GM19455 (cell line): Measurements from ENCODE around the gene MTPN.
A peak's percentile ranks its signal among the peaks of the same experiment; 100 is the strongest.

Experiments used
- ATAC-seq: cut with Tn5 transposase; IDR thresholded peaks from one replicate; pipeline ENCODE4 v1.9.1; 2021; ENCODE audit not compliant: unreplicated experiment

Gene MTPN, protein sequence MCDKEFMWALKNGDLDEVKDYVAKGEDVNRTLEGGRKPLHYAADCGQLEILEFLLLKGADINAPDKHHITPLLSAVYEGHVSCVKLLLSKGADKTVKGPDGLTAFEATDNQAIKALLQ

DNA sequence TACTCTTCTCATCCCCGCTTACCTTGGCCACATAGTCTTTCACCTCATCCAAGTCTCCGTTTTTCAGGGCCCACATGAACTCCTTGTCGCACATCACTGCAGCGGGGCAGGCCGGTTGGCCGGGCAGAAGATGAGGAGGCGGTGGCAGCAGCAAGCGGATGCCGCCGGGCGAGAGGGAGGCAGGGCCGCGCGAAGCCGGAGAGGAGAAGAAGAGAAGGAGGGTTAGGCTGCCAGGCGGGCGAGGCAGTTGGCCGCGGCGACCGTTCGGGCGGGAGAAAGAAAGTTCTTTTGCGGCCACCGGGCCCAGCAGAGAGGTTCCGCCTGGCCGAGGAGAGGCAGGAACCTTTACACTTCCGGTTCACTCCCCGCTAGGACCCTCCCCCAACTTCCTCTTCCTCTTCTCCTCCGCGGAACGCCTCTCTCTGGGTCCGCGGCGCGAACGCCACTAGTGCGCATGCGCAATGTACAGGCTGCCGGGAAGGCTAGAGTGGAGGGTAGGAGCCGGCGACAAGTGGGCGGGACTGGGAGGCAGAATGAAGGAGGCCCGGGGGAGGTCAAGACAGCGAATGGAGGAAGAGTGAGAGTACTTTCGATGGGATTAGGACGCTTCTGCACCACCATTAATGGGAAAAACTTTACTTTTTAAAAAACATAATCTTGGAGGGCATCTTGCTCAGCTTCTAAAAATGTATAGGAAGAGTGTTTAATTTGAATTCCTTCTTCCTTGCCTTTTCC lies at the start of gene MTPN:
Gene MTPN (minus strand): TSS at position 353 of the 735 bp plus-strand sequence. CDS start 259 bp downstream, at position 94.
- ATAC-seq, result peak; percentile 53

DNA sequence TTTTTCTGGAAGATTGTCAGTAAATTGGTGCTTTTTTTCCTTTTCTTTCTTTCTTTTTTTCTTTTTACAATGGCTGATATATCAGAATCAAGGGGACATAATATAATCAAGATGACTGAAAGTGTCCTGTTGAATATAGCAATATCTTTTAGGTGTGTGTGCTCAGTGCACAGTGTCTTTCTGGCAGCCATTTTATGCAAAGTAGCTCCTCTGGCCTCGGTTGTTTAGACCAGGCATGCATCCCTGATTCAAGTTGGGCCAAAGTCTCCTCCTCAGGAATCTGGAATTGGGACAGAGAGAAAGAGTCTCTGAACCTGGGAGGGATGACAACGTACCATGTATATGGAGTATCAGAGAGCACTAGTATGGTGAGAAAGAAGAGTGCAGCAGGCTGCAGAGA lies 49.0 kb upstream of the MTPN start:
- ATAC-seq, result no peak

DNA sequence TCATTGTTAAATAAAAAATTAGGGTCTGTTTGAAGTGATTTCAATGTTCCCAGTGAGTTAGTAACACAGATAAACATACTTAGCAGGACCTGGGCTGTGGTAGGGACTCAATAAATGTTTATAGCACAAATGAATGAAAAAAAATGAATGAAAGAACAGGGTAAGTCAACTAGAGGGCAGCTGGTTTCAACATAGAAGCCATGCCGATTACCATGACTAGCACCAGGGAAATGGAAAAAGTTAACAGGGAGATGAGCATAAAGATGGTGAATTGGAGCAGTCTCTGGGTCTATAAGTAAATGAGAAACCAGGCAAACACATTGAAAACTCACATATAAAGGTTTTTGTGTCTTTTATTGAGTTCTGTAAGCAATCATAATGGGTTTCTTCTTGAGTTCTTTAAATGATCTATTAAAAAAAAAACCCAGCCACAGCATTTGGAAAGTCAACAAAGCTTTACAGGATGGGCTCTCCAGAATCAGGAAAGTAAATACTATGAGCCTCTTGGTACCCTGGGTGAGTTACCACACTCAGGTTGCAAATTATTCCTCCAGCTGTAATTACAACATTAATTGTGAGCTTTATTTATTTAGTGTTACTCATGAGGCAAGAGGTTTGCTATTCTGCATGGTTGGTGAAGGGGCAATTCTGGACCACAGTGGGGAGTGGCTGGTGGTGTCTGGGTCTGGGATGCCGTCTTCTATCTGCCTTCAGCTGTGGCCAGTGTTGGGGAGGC lies 46.1 kb upstream of the MTPN start:
- no peak for ATAC-seq

DNA sequence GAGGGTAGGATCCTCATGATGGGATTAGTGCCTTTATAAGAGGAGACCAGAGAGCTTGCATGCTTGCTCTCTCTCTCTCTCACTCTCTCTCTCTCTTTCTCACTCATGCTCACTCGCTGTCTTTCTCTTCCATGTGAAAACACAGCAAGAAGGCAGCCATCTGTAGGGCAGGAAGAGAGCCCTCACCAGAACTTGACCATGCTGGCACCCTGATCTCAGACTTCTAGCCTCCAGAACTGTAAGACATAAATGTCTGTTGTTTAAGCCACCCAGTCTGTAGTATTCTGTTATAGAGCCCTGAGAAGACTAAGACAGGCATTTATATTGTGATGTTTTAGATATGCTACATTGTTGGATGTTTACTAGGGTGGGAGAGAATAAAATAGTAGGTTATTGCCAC lies 43.4 kb upstream of the MTPN start:
- no peak for ATAC-seq

DNA sequence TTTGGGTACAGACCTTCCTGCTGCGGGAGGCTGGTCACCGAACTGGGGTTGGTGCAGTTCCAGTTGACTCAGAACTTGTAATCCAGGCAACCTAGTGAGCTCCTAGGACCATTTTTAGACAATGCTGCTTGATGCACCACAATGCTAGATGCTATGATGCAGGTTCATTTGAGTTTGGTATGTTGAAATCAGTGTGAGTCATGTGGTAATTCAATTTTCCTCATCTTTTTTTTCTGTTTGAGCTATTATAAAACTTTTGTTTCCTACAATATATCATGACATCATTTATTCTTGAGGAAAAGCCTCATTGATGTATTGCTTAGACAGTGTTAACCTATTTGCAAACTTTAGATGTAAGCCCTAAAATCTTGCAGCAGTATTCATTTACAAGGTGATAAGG lies 40.9 kb upstream of the MTPN start:
- ATAC-seq, result no peak

DNA sequence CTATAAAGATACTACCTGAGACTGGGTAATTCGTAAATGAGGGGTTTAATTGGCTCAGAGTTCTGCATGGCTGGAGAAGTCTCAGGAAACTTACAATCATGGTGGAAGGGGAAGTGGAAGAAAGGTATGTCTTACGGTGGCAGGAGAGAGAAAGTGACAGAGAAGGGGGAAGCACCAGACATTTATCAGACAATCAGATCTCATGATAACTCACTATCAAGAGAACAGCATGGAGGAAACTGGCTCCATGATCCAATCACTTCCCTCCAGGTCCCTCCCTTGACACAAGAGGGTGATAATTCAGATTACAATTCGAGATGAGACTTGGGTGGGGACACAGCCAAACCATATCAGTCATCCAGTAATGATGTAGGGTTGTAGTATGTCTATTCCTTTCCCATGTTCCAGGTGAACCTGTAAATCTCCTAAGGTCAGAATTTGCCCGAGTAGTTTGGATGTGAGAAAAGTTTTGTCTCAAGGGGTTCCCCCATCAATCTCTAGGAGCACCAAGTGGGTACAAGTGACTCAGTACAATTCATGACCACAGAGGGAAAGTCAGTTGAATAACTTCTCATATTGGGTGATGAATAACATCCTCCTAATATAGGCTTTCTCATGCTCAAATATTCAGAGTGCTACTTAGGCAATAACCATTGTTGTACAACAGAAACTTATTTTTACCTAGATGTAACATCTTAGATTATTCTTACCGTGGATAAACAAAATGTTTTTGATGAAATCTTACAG lies 39.7 kb upstream of the MTPN start:
- ATAC-seq, result no peak

DNA sequence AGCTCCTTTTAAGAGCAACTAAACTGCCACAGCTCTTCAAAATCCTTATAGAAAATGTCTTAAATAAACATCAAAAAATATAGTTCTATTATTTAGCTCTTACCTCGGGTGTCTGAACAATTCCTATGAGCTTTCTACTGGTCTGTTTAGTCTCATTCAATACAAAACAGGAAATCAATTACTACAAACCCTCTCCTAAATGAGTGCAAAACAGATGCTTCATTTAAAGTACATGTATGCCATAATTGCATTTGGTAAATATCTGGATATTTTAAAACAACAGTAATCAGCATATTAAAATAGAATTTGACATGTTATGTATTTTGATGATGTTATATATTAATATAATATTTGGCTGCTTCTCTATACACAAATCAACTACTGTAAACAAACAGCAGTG lies 38.5 kb upstream of the MTPN start:
- ATAC-seq, result no peak

DNA sequence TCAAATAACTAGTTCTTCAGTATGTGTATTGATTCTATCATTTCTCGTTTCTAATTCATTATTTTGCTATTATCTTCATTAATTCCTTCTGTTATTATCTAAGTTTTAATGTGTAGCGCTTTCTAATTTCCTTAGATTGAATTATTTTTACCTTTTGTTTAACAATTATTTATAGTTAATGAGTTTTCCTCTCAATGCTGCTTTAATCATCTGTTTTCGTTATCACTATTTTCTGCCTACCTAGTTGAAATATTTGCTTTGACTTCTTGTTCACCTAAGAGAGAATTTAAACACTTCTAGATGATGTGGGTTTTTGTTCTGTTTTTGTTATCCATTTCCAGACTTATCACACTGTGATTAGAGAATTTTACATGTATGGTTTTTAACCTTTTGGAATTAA lies 37.5 kb upstream of the MTPN start:
- no peak for ATAC-seq

DNA sequence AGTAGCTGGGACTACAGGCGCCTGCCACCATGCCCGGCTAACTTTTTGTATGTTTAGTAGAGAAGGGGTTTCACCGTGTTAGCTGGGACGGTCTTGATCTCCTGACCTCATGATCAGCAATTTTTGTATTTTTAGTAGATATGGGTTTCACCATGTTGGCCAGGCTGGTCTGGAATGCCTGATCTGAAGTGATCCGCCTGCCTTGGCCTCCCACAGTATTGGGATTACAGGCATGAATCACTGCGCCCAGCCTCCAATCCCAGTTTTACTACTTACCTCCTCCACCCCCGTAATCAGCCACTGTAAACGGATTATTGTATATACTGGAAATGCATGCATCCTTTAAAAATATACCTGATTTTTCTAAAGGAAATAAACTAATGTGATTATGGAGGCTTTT lies 35.1 kb upstream of the MTPN start:
- no peak for ATAC-seq

DNA sequence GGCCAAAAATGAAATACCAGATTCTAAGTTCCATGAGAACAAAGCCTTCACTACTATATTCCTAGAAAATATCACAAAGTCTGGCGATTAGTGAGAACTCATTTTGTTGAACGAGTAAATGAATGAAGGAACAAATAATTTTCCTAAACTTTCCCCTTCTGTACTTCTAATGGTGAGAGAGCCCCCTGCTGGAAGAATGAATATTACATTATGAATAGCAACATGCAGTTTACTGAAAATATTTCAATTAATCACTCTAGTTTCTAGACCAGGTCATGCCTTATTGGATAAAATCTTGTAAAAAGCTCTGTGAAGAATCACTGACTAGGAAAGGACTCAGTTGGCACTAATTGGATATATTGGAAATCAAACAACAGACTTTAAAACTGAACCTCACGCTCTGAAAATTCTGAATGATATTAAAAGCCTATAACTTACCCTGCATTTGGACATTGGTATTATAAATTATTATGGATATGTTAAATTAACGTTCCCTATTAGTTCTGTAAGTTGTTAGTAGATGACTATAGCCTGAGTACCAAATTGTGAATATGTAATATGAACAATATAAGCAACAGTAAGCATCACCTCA lies 32.4 kb upstream of the MTPN start:
- ATAC-seq, result no peak

DNA sequence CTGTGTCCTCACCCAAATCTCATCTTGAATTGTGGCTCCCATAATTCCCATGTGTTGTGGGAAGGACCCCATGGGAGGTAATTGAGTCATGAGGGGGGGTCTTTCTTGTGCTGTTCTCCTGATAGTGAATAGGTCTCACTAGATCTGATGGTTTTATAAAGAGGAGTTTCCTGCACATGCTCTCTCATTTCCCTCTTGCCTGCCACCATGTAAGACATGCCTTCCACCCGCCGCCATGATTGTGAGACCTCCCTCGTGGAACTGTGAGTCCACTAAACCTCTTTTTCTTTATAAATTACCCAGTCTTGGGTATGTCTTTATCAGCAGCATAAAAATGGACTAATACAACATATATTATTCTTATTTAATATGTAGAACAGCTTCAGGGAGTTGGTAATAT lies 29.0 kb upstream of the MTPN start:
- no peak for ATAC-seq

DNA sequence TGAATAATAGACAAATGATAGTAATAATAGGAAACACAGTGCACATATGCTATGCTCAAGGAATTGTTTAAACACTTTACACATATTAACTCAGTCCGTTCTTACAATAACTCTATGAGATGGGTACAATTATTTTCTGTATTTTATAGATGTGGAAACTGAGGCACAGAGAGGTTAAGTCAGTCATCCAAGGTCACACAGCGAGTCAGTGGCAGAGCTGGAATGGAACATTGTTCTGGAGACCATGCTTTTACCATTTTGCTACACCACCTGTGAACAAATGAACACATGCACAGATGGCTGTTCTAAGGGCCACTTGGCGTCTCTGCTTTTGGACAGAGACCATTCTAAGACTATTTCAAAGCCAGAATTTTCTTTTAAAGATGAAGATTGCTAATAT lies 26.9 kb upstream of the MTPN start:
- no peak for ATAC-seq

DNA sequence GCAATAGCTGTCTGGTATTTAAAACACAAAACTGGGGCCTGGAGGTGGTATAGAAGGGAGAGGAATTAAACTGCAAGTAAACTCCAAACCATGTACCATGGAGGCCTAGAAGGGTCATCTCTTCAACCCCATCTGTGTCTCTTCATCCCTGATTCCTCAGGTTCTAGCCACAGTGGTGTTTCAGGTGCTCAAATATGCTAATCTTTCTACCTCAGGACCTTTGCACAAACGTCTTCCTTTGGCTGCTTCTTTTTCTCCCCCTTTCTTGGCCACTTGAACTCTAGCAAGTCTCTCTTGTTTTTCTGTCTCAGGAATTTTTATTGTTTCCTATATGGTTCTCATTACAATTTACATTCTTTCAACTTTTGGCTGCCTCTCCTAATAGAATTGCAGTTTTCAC lies 25.6 kb upstream of the MTPN start:
- ATAC-seq, result no peak

DNA sequence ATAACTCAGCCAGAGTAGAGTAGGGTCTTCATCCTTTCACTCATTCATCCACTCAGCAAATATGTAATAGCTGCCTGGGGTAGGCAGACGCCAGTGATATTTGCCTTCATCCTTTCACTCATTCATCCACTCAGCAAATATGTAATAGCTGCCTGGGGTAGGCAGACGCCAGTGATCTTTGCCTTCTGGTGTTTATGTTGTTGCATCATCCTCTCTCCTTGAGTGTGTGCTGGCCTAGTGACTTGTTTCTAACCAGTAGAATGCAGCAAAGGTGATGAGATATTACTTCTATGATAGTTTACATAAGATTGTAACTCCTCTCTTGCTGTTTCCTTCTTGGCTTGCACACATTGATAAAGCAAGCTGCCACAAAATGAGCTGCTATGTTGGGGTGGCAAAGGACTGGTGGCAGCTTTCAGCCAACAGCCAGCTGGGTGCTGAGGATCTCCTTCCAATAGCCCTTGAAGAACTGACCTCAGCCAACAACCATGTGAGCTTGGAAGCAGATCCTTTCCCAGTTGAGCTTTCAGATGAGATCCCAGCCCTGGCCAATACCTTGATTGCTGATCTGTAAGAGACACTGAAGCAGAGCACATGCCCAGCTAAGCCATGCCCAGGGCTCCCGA lies 23.2 kb upstream of the MTPN start:
- ATAC-seq, result no peak

DNA sequence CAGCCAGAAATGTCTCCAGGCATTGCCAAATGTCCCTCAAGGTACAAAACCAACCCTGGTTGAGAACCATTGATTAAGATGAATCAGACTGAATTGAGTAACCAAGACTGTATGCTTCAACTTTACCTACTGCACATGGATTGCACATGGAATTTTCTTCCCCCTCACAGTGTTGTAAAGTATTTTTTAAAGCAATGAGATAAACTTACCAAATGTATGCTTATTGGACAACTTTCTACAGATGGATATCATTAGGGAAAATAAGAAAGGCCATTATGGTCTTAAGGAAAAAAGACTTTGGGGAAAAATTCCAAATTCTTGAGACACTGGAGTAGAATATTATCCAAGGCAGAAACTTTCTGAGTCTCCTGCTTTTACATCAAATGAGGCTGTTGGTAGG lies 20.9 kb upstream of the MTPN start:
- no peak for ATAC-seq

DNA sequence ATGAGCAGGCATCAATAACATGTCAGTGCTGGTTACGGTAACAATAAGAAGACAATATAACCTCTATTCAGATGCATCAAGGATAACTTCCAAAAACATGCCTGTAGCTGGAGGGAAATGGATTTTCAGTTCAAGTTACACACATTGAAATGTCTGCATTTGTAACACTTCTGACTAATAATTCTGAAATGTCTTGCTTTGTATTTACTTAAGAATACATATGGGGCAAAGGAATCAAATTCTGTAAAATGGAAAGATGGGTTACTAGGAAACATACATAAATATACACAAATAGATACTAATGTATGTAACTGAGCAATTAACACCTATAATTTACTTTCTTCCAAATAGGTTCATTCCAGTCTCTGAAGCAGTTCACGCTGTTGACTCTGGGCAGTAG lies 18.6 kb upstream of the MTPN start:
- no peak for ATAC-seq

DNA sequence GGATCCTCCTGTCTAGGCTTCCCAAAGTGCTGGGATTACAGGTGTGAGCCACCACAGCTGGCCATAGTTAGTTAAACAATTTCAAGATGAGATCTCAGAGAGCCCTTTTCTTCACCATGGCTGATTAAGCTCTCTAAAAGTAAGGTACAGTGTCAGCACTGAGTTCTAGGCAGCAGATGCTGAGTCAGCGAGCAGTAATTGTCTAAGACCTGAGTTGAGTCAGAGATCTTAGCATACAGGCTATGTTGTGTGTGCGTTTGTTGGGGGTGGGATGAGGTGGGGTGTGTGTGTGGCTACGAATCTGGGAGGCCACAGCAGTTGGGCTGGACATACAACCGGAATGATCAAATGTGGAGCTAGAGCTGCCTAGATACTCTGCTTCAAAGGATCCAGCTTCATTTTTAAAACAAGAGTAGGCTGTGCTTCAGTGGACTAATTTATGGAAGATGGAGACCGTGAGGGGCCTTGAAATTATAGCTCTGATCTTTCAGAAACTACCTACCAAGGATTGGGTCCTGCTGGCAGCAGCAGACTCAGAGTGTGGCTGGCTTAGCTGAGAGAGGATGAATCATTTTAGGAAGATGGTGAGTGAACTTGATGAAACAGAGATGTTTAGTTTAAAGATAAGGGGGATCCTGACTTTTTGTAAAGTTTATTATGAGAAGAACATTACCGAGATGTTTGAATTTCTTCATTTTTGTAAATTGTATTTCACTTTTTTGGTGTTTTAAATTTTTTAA lies 17.5 kb upstream of the MTPN start:
- no peak for ATAC-seq

DNA sequence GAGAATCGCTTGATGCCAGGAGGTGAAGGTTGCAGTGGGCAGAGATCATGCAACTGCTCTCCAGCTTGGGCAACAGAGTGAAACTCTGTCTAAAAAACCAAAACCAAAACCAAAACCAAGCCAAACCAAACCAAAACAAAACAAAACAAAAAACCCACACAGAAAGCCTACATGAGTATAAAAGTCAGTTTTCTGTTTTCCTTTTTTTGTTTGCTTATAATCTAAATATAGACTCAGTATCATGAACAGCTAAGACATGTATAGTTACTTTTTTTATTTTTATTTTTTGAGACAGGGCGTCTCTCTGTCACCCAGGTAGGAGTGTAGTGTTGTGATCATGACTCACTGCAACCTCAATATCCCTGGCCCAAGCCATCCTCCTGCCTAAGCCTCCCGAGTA lies 16.8 kb upstream of the MTPN start:
- ATAC-seq, result no peak

DNA sequence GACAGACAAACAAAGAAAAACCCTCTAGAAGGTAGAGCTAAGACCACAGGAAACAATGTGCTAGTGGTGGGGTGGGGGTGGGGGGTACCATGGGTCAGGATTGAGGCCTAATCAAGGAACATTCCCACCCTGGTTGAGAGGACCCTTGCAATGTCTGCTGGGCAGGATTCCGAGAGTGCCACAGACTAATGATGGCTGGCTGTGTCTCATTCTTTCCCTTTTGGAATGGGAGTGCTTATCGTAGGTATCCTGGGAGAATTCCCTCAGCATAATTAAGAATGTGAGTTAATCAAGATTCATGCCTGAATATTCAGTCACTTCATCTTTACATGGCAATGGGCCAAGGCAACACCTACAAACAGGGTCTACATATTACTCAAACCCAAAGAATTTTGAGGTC lies 14.7 kb upstream of the MTPN start:
- no peak for ATAC-seq

DNA sequence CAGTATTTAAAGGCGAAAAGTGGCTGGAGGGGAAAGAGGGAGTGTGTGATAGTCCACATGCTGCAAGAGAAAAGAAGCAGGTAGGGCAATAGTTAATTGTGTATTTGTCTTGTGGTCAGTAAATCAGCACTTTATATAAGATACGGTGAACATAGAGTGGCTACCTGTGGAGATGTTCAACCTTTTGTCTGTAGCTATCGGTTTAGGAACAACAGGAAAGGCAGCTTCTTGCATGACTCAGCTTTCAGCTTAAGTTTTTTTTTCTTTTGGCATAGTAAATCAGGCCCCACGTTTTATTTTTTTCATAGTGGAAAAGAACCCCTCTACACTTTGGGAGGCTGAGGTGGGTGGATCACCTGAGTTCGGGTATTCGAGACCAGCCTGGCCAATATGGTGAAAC lies 14.2 kb upstream of the MTPN start:
- ATAC-seq, result no peak
